SK-N-SH (cell line): Measurements from ENCODE around the gene SYNGR3. TPM values are rescaled to one million over a fixed set of nuclear protein-coding genes. Genes with fewer than 3 reads are reported as not detected.

ENCODE experiments used
- CTCF ChIA-PET: fragments of 300-600, 350-600 bp; formaldehyde crosslinking; extraction: SDS; loops from one replicate; lab custom pipeline; 2021; lab: Yijun Ruan, JAX
- POLR2A ChIA-PET: fragments of 350-600 bp; sonication (Branson Sonifier 250); formaldehyde crosslinking; extraction: SDS; loops from one replicate; lab custom pipeline; 2020; ENCODE audit warnings: antibody characterized with exemption, inconsistent platforms; lab: Yijun Ruan, JAX
- DNase-seq: peaks from one replicate; pipeline ENCODE4 v3.0.0; 2012
- H2AFZ ChIP-seq: fragments of 200-600 bp; sonication (generic); 2 replicates; pipeline ENCODE4 v1.8.1; 2016; ENCODE audit warnings: antibody characterized with exemption, mild to moderate bottlenecking, low read depth
- H3F3A ChIP-seq: fragments of 200-600 bp; sonication (generic); replicated peaks from 2 replicates; pipeline ENCODE3; 2016; ENCODE audit warnings: antibody characterized with exemption, mild to moderate bottlenecking; ENCODE audit not compliant: insufficient read depth
- H3K27ac ChIP-seq, 2 experiments: fragments of 200-500 bp in 1 of 2; fragments of 200-600 bp in 1 of 2; sonication (Bioruptor generic) in 1 of 2; sonication (generic), shearing (Covaris generic) in 1 of 2; 2 replicates each; pipeline versions ENCODE4 v1.5.1 to v1.6.1; 2014 to 2016; ENCODE audit warnings: low read depth in 2 of 2, inconsistent platforms in 1 of 2, low read length in 1 of 2, mild to moderate bottlenecking in 1 of 2, mixed read lengths in 1 of 2
- H3K27me3 ChIP-seq: fragments of 200-600 bp; sonication (generic), shearing (Covaris generic); 2 replicates; pipeline ENCODE4 v1.6.1; 2016; ENCODE audit warnings: mixed run types; ENCODE audit not compliant: insufficient read depth
- H3K36me3 ChIP-seq, 2 experiments: fragments of 200-500 bp in 1 of 2; fragments of 200-600 bp in 1 of 2; sonication (Bioruptor generic) in 1 of 2; sonication (generic) in 1 of 2; replicated peaks in 1 of 2; 2 replicates each; pipeline versions ENCODE3 to v1.5.1; 2014 to 2016; ENCODE audit warnings: low read length in 1 of 2, mild to moderate bottlenecking in 1 of 2; ENCODE audit not compliant: insufficient read depth in 2 of 2, control insufficient read depth in 1 of 2
- H3K4me1 ChIP-seq, 2 experiments: fragments of 200-500 bp in 1 of 2; fragments of 200-600 bp in 1 of 2; sonication (Bioruptor generic) in 1 of 2; sonication (generic), shearing (Covaris generic) in 1 of 2; 2 replicates each; pipeline versions ENCODE4 v1.5.1 to v1.6.1; 2014 to 2016; ENCODE audit warnings: low read depth in 1 of 2, low read length in 1 of 2, mixed run types in 1 of 2; ENCODE audit not compliant: insufficient read depth in 2 of 2, control insufficient read depth in 1 of 2
- H3K4me2 ChIP-seq: fragments of 200-600 bp; sonication (generic), shearing (Covaris generic); 2 replicates; pipeline ENCODE4 v1.6.1; 2017; ENCODE audit warnings: mixed run types
- H3K4me3 ChIP-seq, 2 experiments: fragments of 200-500 bp in 1 of 2; fragments of 200-600 bp in 1 of 2; sonication (Bioruptor generic) in 1 of 2; sonication (generic), shearing (Covaris generic) in 1 of 2; 2 replicates each; pipeline versions ENCODE4 v1.5.1 to v1.8.1; 2014 to 2016; ENCODE audit warnings: low read depth in 2 of 2, inconsistent platforms in 1 of 2, low read length in 1 of 2, mild to moderate bottlenecking in 1 of 2, mixed read lengths in 1 of 2, moderate library complexity in 1 of 2
- H3K79me2 ChIP-seq: fragments of 200-600 bp; sonication (generic); 2 replicates; pipeline ENCODE4 v1.8.1; 2017; ENCODE audit warnings: mild to moderate bottlenecking; ENCODE audit not compliant: insufficient read depth
- H3K9ac ChIP-seq: fragments of 200-600 bp; sonication (generic); 2 replicates; pipeline ENCODE4 v1.6.1; 2017; ENCODE audit warnings: mixed run types
- H3K9me2 ChIP-seq: fragments of 200-600 bp; sonication (generic); 2 replicates; pipeline ENCODE4 v1.6.1; 2017; ENCODE audit warnings: mixed run types
- H3K9me3 ChIP-seq: fragments of 200-600 bp; sonication (generic); 2 replicates; pipeline ENCODE4 v1.6.1; 2017; ENCODE audit warnings: mixed run types, mild to moderate bottlenecking, moderate library complexity
- H4K20me1 ChIP-seq: fragments of 200-600 bp; sonication (generic); 2 replicates; pipeline ENCODE4 v1.6.1; 2017; ENCODE audit warnings: mild to moderate bottlenecking, mixed run types; ENCODE audit not compliant: insufficient read depth
- EP300 ChIP-seq, 2 experiments: IDR thresholded peaks; 2 replicates each; pipeline versions ENCODE4 v1.4.0 to v1.6.1; 2012; ENCODE audit warnings: borderline replicate concordance in 1 of 2, low read depth in 1 of 2, low read length in 1 of 2
- FOSL2 ChIP-seq: IDR thresholded peaks from 2 replicates; pipeline ENCODE4 v1.4.0; 2012; ENCODE audit warnings: low read depth, mild to moderate bottlenecking, moderate library complexity, borderline replicate concordance
- FOXJ3 ChIP-seq: sonication (generic); formaldehyde crosslinking; IDR thresholded peaks from 2 replicates; pipeline ENCODE4 v1.5.1; 2020; ENCODE audit warnings: mild to moderate bottlenecking, missing genetic modification reagents
- MXI1 ChIP-seq: IDR thresholded peaks from 2 replicates; pipeline ENCODE4 v1.6.1; 2012; ENCODE audit warnings: mild to moderate bottlenecking, low read depth, low read length, improper control_type of control experiment
- POLR2AphosphoS5 ChIP-seq: IDR thresholded peaks from 2 replicates; pipeline ENCODE4 v1.6.1; 2012; ENCODE audit warnings: low read depth, low read length
- TAF1 ChIP-seq: IDR thresholded peaks from 2 replicates; pipeline ENCODE4 v1.6.1; 2012; ENCODE audit warnings: low read depth, mild to moderate bottlenecking, low read length, moderate library complexity, borderline replicate concordance
- TCF12 ChIP-seq: IDR thresholded peaks from 2 replicates; pipeline ENCODE4 v1.4.0; 2012
- YY1 ChIP-seq: IDR thresholded peaks from 2 replicates; pipeline ENCODE4 v1.4.0; 2012; ENCODE audit warnings: low read depth, mild to moderate bottlenecking
- WGBS: methylation state at CpG from one replicate; pipeline ENCODE4 v1.1.6; 2017; ENCODE audit warnings: low lambda C conversion rate; 5-methylcytosine and 5-hydroxymethylcytosine counted together
- polyA plus RNA-seq, 3 experiments: library from polyadenylated mRNA; depleted of rRNA; stranded (reverse); fragments of >200 nt; gene quantifications; 2 replicates each; pipeline ENCODE4 v1.2.3, GENCODE V29; 2012
- TF ChIP-seq, protein P1 (sequence below): IDR thresholded peaks from 2 replicates; pipeline ENCODE4 v1.4.0; 2012; ENCODE audit warnings: low read depth
- TF ChIP-seq, protein P2 (sequence below): IDR thresholded peaks from 2 replicates; pipeline ENCODE4 v1.6.1; 2012; ENCODE audit warnings: mild to moderate bottlenecking, low read depth, low read length, moderate library complexity
- TF ChIP-seq, protein P3 (sequence below): IDR thresholded peaks from 2 replicates; pipeline ENCODE4 v1.4.0; 2012; ENCODE audit warnings: low read depth, borderline replicate concordance

SYNGR3 gene
- polyA plus RNA-seq, 1 of the 3 experiments (the other 2 are of a cell fraction), result 10.7 TPM

DNA sequence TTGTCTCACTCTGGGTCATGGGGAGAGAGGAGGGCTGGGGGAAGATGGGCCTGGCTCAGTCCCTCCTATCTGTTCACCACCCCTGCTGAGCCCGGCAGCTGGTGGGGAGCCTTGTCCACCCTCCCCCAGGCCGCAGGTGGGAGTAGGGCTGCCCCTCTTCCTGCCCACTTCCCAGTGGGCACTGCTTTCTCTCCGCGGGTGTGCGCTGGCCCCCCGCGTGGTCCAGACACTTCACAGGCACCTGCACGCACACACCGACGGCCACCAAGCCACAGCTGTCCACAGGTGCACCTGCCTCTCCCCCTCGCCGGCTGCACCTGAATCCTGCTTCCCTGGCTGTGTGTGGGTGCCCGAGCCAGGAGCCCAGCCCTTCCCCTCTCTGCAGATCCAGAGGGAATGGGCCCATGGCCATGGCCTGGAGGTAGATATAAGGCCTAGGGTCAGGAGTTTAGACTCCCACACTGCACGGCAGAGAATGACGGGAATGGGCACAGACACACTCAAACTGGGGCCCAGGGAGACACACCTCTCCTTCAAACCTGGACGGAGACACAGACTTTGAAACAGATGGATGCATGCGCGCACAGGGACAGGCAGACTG is 39.0 kb downstream of the SYNGR3 start (continued):
- TF ChIP-seq, protein P1, sequence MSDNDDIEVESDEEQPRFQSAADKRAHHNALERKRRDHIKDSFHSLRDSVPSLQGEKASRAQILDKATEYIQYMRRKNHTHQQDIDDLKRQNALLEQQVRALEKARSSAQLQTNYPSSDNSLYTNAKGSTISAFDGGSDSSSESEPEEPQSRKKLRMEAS, result no peak
- TF ChIP-seq POLR2AphosphoS5 (no peak), FOSL2 (no peak), EP300 (IDR thresholded peaks at IDR 0.05; ENCODE audit: borderline replicate concordance in 1 of 2, low read depth in 1 of 2, low read length in 1 of 2) (no peak)
- TF ChIP-seq, protein P2, sequence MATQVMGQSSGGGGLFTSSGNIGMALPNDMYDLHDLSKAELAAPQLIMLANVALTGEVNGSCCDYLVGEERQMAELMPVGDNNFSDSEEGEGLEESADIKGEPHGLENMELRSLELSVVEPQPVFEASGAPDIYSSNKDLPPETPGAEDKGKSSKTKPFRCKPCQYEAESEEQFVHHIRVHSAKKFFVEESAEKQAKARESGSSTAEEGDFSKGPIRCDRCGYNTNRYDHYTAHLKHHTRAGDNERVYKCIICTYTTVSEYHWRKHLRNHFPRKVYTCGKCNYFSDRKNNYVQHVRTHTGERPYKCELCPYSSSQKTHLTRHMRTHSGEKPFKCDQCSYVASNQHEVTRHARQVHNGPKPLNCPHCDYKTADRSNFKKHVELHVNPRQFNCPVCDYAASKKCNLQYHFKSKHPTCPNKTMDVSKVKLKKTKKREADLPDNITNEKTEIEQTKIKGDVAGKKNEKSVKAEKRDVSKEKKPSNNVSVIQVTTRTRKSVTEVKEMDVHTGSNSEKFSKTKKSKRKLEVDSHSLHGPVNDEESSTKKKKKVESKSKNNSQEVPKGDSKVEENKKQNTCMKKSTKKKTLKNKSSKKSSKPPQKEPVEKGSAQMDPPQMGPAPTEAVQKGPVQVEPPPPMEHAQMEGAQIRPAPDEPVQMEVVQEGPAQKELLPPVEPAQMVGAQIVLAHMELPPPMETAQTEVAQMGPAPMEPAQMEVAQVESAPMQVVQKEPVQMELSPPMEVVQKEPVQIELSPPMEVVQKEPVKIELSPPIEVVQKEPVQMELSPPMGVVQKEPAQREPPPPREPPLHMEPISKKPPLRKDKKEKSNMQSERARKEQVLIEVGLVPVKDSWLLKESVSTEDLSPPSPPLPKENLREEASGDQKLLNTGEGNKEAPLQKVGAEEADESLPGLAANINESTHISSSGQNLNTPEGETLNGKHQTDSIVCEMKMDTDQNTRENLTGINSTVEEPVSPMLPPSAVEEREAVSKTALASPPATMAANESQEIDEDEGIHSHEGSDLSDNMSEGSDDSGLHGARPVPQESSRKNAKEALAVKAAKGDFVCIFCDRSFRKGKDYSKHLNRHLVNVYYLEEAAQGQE, result no peak

DNA sequence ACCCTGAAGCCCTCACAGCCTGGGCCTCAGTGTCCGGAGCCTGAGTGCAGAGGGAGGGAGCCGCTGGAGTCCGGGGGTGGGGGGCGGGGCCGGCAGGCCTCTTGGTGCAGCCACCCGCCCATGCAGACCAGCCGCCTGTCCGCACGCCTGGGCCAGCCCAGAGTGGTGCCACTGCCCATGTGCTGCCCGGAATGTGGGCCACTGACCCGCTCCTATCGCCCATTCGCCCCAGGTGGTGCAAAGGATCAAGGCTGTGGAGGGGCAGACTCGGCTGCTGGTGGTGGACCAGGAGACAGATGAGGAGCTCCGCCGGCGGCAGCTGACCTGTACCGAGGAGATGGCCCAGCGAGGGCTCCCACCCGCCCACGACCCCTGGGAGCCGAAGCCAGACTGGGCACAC is 39.6 kb downstream of the SYNGR3 start:
- CTCF ChIA-PET, result interaction anchor here (1.2 kb wide), 1 partner anchor 10 kb away, joined by 3 read pairs; no protein-coding TSS in a partner anchor
- Histone ChIP-seq H3K9me3 (no peaks in the 10 kb centered on the region), H3K27me3 (no peaks in the 10 kb centered on the region), H2AFZ (no peak overlapping the region), H3K4me1 (peaks cover 20 to 30% of the 10 kb centered on the region in 2 experiments; a peak in 3 of 4 replicates), H4K20me1 (peaks cover 8% of the 10 kb centered on the region; the same call in 1 of the 2 replicates), H3K27ac (no peak overlapping the region), H3K36me3 (peaks cover 0 to 6% of the 10 kb centered on the region in 2 experiments), H3K4me3 (no peak overlapping the region), H3K9ac (no peak overlapping the region), H3F3A (peaks cover 7% of the 10 kb centered on the region), H3K9me2 (no peaks in the 10 kb centered on the region), H3K4me2 (no peak overlapping the region), H3K79me2 (peaks cover 23% of the 10 kb centered on the region; the same call in 1 of the 2 replicates)
- DNase-seq, result no peak
- no peak for TF ChIP-seq TAF1
- POLR2A ChIA-PET, result no interaction called here
- 92% methylated on average over 9 of the region's 22 CpGs for WGBS

DNA sequence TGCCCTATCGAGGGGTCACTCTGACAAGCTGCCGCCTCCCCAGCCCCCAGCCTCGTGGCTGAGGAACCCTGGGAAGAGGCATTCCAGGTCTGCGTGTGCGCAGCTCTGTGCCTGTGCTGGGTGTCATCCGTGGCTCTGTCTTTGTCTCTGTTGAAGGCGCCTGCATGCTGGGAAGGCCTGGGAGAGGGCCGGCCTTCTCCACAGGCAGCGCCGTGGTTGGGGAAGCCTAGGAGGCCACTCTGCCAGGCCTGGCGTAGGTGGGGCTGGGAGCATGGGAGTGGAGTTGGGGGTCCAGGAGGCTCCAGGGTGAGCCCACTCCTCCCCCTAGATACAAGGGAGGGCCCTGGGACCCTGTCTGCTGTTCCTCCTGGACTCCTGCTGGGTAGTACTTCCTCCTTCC is 40.3 kb downstream of the SYNGR3 start:
- Histone ChIP-seq H3K4me2 (no peak overlapping the region), H3K27ac (no peak overlapping the region), H3F3A (peaks cover 7% of the 10 kb centered on the region), H3K4me1 (peaks cover 25 to 35% of the 10 kb centered on the region in 2 experiments; a peak in 3 of 4 replicates), H3K4me3 (no peak overlapping the region), H3K9ac (no peak overlapping the region), H2AFZ (no peak overlapping the region), H4K20me1 (peaks cover 8% of the 10 kb centered on the region; the same call in 1 of the 2 replicates), H3K27me3 (no peaks in the 10 kb centered on the region), H3K79me2 (peaks cover 27% of the 10 kb centered on the region; the same call in 1 of the 2 replicates), H3K9me3 (no peaks in the 10 kb centered on the region), H3K36me3 (peaks cover 0 to 6% of the 10 kb centered on the region in 2 experiments), H3K9me2 (no peaks in the 10 kb centered on the region)
- WGBS, result 82% methylated on average over 8 of the region's 11 CpGs
- no peak for TF ChIP-seq YY1
- TF ChIP-seq FOXJ3 (CRISPR knock-in tag), result no peak
- no peak for TF ChIP-seq TCF12
- no peak for TF ChIP-seq MXI1
- TF ChIP-seq, protein P3, sequence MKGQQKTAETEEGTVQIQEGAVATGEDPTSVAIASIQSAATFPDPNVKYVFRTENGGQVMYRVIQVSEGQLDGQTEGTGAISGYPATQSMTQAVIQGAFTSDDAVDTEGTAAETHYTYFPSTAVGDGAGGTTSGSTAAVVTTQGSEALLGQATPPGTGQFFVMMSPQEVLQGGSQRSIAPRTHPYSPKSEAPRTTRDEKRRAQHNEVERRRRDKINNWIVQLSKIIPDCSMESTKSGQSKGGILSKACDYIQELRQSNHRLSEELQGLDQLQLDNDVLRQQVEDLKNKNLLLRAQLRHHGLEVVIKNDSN, result no peak
- POLR2A ChIA-PET, result interaction anchor here (0.6 kb wide), 1 partner anchor 12 kb away, joined by 3 read pairs; no protein-coding TSS in a partner anchor
- CTCF ChIA-PET, result interaction anchor here (1.2 kb wide), 1 partner anchor 10 kb away, joined by 3 read pairs; no protein-coding TSS in a partner anchor
- no peak for DNase-seq
